Stimulated activated effector memory CD8-positive, alpha-beta T cell treated with anti-CD3 and anti-CD28 coated beads, Interleukin-12 subunit alpha, Interleukin-12 subunit beta, amount 100 ng/mL, for 72 hours (primary cell): ENCODE measurements around the gene C16orf78.

ENCODE experiments used
- ATAC-seq: fragments of 150-1000 bp; cut with Tn5 transposase; 2 replicates; pipeline ENCODE4 v1.10.0; 2021
- DNase-seq, 2 donors: peaks; one replicate each; pipeline ENCODE4 v3.0.0; 2021 to 2022; ENCODE audit warnings: low spot score in 2 of 2
- H3K27ac Mint-ChIP-seq: one replicate; pipeline ENCODE4 v1.8.0; 2022; ENCODE audit warnings: mild to moderate bottlenecking, mixed read lengths
- H3K36me3 Mint-ChIP-seq: one replicate; pipeline ENCODE4 v1.8.0; 2022; ENCODE audit warnings: mild to moderate bottlenecking, mixed read lengths
- H3K4me1 Mint-ChIP-seq: one replicate; pipeline ENCODE4 v1.8.0; 2022; ENCODE audit warnings: mixed read lengths
- H3K4me3 Mint-ChIP-seq: one replicate; pipeline ENCODE4 v1.8.0; 2022; ENCODE audit warnings: mild to moderate bottlenecking, mixed read lengths
- H3K9me3 Mint-ChIP-seq: one replicate; pipeline ENCODE4 v1.8.0; 2022; ENCODE audit warnings: mixed read lengths

C16orf78 gene

DNA sequence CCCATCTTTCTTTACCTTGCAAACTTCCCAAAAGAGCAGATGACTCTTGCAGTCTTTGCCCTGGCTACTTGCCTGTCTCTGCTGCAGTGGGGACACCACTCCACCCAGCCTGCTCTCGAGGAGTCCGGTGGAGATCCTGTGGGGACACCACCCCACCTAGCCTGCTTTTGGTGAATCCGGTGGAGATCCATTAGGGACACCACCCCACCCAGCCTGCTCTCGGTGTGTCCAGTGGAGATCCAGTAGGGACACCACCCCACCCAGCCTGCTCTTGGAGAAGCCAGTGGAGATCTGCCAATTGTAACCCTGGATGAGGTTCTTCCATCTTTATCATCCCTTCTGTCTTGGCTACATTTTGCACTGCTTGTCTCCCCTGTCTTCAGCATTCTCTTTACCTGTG is 54.2 kb downstream of the C16orf78 start:
- no peak overlapping the region for H3K27ac Mint-ChIP-seq
- peaks cover 6% of the 10 kb centered on the region for H3K9me3 Mint-ChIP-seq
- no peaks in the 10 kb centered on the region for H3K4me1 Mint-ChIP-seq
- no peak overlapping the region for H3K4me3 Mint-ChIP-seq
- no peaks in the 10 kb centered on the region for H3K36me3 Mint-ChIP-seq
- ATAC-seq (no peak), DNase-seq (no peak)

GRCh38 chr16:49428808-49429207 is 55.2 kb downstream of the C16orf78 start:
- no peaks in the 10 kb centered on the region for H3K36me3 Mint-ChIP-seq
- DNase-seq (no peak), ATAC-seq (no peak)
- no peak overlapping the region for H3K27ac Mint-ChIP-seq
- no peak overlapping the region for H3K4me3 Mint-ChIP-seq
- H3K4me1 Mint-ChIP-seq = no peaks in the 10 kb centered on the region
- H3K9me3 Mint-ChIP-seq = peaks cover 6% of the 10 kb centered on the region

- ATAC-seq = no peak
- no peak for DNase-seq
- H3K9me3 Mint-ChIP-seq = peaks cover 6% of the 10 kb centered on the region
- H3K4me1 Mint-ChIP-seq = no peaks in the 10 kb centered on the region
- H3K27ac Mint-ChIP-seq = no peak overlapping the region
- no peak overlapping the region for H3K4me3 Mint-ChIP-seq
- no peaks in the 10 kb centered on the region for H3K36me3 Mint-ChIP-seq
These were observed 57.4 kb downstream of the C16orf78 start for GRCh38 chr16:49431040-49431439.

GRCh38 chr16:49431591-49432290 is 58.1 kb downstream of the C16orf78 start:
- H3K4me3 Mint-ChIP-seq = no peak overlapping the region
- DNase-seq (no peak), ATAC-seq (no peak)
- no peaks in the 10 kb centered on the region for H3K4me1 Mint-ChIP-seq
- H3K36me3 Mint-ChIP-seq = no peaks in the 10 kb centered on the region
- peaks cover 6% of the 10 kb centered on the region for H3K9me3 Mint-ChIP-seq
- H3K27ac Mint-ChIP-seq = no peak overlapping the region

GRCh38 chr16:49434733-49435132 is 61.1 kb downstream of the C16orf78 start:
- H3K27ac Mint-ChIP-seq = no peak overlapping the region
- no peak overlapping the region for H3K4me3 Mint-ChIP-seq
- H3K36me3 Mint-ChIP-seq = no peaks in the 10 kb centered on the region
- H3K4me1 Mint-ChIP-seq = no peaks in the 10 kb centered on the region
- H3K9me3 Mint-ChIP-seq = no peaks in the 10 kb centered on the region
- ATAC-seq = no peak
- DNase-seq = no peak

DNA sequence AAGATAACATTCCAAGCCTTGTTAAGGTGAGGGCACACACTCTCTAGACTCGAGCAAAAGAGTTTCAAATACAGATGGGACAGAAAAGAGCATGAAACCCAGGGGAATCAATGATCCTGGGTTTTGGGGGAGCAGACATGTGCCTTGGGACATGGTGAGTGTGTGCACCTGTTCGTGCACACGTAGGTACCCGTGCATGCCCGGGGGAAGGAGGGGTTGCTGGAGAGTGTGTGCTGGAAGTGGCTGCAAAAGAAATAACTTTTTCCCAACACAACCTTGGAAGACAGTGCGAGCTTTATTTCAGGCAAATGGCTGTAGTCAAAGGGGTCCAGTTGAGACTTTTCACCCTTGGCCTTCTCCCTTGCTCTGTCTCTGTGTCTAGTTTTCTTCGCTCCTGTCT is 62.6 kb downstream of the C16orf78 start:
- H3K27ac Mint-ChIP-seq = no peak overlapping the region
- no peak overlapping the region for H3K4me3 Mint-ChIP-seq
- DNase-seq (no peak), ATAC-seq (no peak)
- H3K4me1 Mint-ChIP-seq = peaks cover 2% of the 10 kb centered on the region
- H3K36me3 Mint-ChIP-seq = no peaks in the 10 kb centered on the region
- H3K9me3 Mint-ChIP-seq = no peaks in the 10 kb centered on the region

GRCh38 chr16:49437344-49437743 is 63.7 kb downstream of the C16orf78 start:
- H3K36me3 Mint-ChIP-seq = no peaks in the 10 kb centered on the region
- ATAC-seq = no peak
- DNase-seq = no peak
- peaks cover 11% of the 10 kb centered on the region for H3K4me1 Mint-ChIP-seq
- no peak overlapping the region for H3K4me3 Mint-ChIP-seq
- H3K27ac Mint-ChIP-seq = no peak overlapping the region
- no peaks in the 10 kb centered on the region for H3K9me3 Mint-ChIP-seq

- no peaks in the 10 kb centered on the region for H3K9me3 Mint-ChIP-seq
- H3K4me3 Mint-ChIP-seq = no peak overlapping the region
- ATAC-seq = no peak
- DNase-seq = no peak
- no peak overlapping the region for H3K27ac Mint-ChIP-seq
- H3K36me3 Mint-ChIP-seq = no peaks in the 10 kb centered on the region
- peaks cover 17% of the 10 kb centered on the region for H3K4me1 Mint-ChIP-seq
These were observed 65.4 kb downstream of the C16orf78 start for GRCh38 chr16:49439050-49439449.

DNA sequence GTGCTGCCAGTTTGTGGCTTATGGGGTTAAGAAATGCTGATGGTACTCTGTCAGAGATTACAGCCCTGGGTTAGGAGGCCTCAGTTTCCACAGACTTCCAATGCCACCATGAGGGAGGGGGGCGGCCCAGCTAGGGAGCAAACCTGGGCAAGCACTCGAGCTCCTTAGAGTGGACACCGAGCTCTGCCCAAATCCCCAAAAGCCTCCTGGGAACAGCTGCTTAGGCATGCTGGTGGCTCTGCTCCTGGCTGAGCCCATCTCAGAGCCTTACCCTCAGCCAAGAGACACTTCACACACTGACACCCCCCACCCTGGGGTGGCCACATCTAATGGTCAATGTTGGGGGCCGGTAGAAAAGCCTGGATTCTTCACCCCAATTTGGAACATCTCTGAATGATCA is 66.1 kb downstream of the C16orf78 start:
- DNase-seq (no peak), ATAC-seq (no peak)
- Mint-ChIP-seq H3K9me3 (no peaks in the 10 kb centered on the region), H3K36me3 (no peaks in the 10 kb centered on the region), H3K4me3 (no peak overlapping the region), H3K27ac (peak overlapping the region; percentile 14), H3K4me1 (peaks cover 17% of the 10 kb centered on the region)

- no peaks in the 10 kb centered on the region for H3K36me3 Mint-ChIP-seq
- no peak overlapping the region for H3K27ac Mint-ChIP-seq
- no peak overlapping the region for H3K4me3 Mint-ChIP-seq
- no peaks in the 10 kb centered on the region for H3K9me3 Mint-ChIP-seq
- H3K4me1 Mint-ChIP-seq = peaks cover 17% of the 10 kb centered on the region
- DNase-seq (no peak), ATAC-seq (no peak)
These were observed 66.8 kb downstream of the C16orf78 start for GRCh38 chr16:49440156-49441065.

GRCh38 chr16:49441366-49441780 is 67.8 kb downstream of the C16orf78 start:
- H3K27ac Mint-ChIP-seq = no peak overlapping the region
- no peaks in the 10 kb centered on the region for H3K9me3 Mint-ChIP-seq
- H3K4me3 Mint-ChIP-seq = peak overlapping the region; percentile 29
- peaks cover 17% of the 10 kb centered on the region for H3K4me1 Mint-ChIP-seq
- peak; percentile 8 to 69 for DNase-seq
- peak; percentile 88 for ATAC-seq
- no peaks in the 10 kb centered on the region for H3K36me3 Mint-ChIP-seq

- DNase-seq (no peak), ATAC-seq (no peak)
- Mint-ChIP-seq H3K4me1 (peaks cover 17% of the 10 kb centered on the region), H3K36me3 (no peaks in the 10 kb centered on the region), H3K27ac (no peak overlapping the region), H3K9me3 (no peaks in the 10 kb centered on the region), H3K4me3 (no peak overlapping the region)
These were observed 69.2 kb downstream of the C16orf78 start for GRCh38 chr16:49442805-49443204.

DNA sequence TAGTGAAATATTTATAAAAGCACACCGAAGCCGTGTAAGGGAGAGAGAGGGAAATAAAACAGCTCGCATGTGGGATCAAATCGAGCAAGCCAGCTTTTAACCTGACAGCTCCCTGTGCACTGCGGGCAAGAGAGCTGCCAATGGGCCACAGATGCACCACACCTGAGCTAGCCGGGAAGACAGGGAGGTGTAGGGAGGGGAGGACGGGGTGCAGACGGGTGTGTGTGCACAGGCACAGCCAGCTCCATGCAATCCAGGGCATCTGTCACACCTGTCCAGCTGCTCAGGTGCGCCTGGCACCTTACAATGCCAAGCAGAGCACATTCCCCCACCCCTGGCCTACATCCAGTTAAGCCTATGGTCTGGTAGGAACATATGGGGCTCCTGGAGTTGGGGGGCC is 70.0 kb downstream of the C16orf78 start:
- no peak overlapping the region for H3K4me3 Mint-ChIP-seq
- no peaks in the 10 kb centered on the region for H3K9me3 Mint-ChIP-seq
- H3K4me1 Mint-ChIP-seq = peaks cover 17% of the 10 kb centered on the region
- H3K36me3 Mint-ChIP-seq = no peaks in the 10 kb centered on the region
- no peak overlapping the region for H3K27ac Mint-ChIP-seq
- no peak for ATAC-seq
- DNase-seq = no peak

DNA sequence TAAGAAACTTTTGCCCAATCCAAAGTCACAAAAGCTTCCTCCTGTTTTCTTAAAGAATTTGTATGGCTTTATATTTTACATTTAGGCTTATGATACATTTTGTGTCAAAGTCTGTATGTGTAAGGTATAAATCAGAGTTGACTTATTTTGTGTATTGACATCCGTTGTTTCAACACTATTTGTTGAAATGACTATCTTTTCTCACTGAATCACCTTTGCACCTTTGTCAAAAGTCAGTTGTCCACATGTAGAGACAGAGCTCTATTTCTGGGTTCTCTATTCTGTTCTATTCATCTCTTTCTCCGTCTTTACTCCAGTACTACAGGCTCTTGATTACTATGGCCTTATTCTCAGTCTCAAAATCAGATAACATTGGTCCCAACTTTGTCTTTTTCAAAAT is 73.2 kb downstream of the C16orf78 start:
- Mint-ChIP-seq H3K4me1 (peaks cover 12% of the 10 kb centered on the region), H3K9me3 (no peaks in the 10 kb centered on the region), H3K36me3 (no peaks in the 10 kb centered on the region), H3K27ac (no peak overlapping the region), H3K4me3 (no peak overlapping the region)
- no peak for DNase-seq
- no peak for ATAC-seq
